Measurements from ENCODE around the gene VLDLR.

DNA sequence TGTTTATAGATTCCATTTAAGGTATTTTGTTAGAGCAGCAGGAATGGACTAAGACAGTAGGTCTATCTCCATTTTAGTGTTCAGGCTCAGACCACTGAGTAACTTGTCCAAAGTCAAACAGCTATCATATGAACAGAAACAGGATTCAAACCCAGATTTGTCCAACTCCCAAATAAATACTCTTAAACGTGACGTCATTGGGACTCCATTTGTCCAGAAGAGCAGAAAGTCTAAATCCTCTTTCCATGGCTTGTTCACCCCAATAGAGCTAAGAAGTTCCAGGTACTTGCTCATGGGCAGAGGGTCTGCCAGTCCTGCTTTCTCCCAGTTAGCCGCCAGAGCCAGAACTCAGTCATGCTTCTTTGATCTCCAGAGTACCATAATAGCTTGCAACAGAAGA, 16.3 kb upstream of the VLDLR start:
- TF ChIP-seq, protein P1, sequence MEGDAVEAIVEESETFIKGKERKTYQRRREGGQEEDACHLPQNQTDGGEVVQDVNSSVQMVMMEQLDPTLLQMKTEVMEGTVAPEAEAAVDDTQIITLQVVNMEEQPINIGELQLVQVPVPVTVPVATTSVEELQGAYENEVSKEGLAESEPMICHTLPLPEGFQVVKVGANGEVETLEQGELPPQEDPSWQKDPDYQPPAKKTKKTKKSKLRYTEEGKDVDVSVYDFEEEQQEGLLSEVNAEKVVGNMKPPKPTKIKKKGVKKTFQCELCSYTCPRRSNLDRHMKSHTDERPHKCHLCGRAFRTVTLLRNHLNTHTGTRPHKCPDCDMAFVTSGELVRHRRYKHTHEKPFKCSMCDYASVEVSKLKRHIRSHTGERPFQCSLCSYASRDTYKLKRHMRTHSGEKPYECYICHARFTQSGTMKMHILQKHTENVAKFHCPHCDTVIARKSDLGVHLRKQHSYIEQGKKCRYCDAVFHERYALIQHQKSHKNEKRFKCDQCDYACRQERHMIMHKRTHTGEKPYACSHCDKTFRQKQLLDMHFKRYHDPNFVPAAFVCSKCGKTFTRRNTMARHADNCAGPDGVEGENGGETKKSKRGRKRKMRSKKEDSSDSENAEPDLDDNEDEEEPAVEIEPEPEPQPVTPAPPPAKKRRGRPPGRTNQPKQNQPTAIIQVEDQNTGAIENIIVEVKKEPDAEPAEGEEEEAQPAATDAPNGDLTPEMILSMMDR (IDR thresholded peaks at IDR 0.05), result no peak
- TF ChIP-seq POLR2A (IDR thresholded peaks at IDR 0.05), result no peak
- no peak for TF ChIP-seq POLR2AphosphoS5 (IDR thresholded peaks at IDR 0.05)
